RKO (cell line): Measurements from ENCODE around the gene NID1.
"Not testable (repeated sequence)": the region's sequence is repeated elsewhere in the genome, so short reads cannot be mapped to it uniquely, and the experiment has no call there.

Experiments
- DNase-seq: peaks from one replicate; pipeline ENCODE4 v3.0.0-alpha.2; 2016; ENCODE audit warnings: low spot score

The NID1 gene

GRCh38 chr1:235968831-235969230 lies 96.1 kb downstream of the NID1 start:
- DNase-seq: no peak

- not testable (repeated sequence) for DNase-seq
These were observed 98.8 kb downstream of the NID1 start for GRCh38 chr1:235966134-235966533.

GRCh38 chr1:235960809-235961208 lies 104.1 kb downstream of the NID1 start:
- DNase-seq: no peak

- DNase-seq: no peak
These were observed 106.9 kb downstream of the NID1 start for GRCh38 chr1:235958021-235958420.

GRCh38 chr1:235955777-235956176 lies 109.1 kb downstream of the NID1 start:
- no peak for DNase-seq

- DNase-seq: no peak
These were observed 110.3 kb downstream of the NID1 start for GRCh38 chr1:235954306-235955283.

- no peak for DNase-seq
These were observed 111.1 kb downstream of the NID1 start for GRCh38 chr1:235953801-235954200.

- no peak for DNase-seq
These were observed 111.8 kb downstream of the NID1 start for GRCh38 chr1:235952950-235953615.

- DNase-seq: no peak
These were observed 113.2 kb downstream of the NID1 start for GRCh38 chr1:235951661-235952060.

- no peak for DNase-seq
These were observed 114.6 kb downstream of the NID1 start for GRCh38 chr1:235950318-235950717.

GRCh38 chr1:235948774-235949427 lies 116.0 kb downstream of the NID1 start:
- no peak for DNase-seq

GRCh38 chr1:235947989-235948388 lies 116.9 kb downstream of the NID1 start:
- DNase-seq: no peak

- DNase-seq: peak; percentile 9
These were observed 118.3 kb downstream of the NID1 start for GRCh38 chr1:235946571-235946981.

GRCh38 chr1:235945775-235946570 lies 118.9 kb downstream of the NID1 start:
- no peak for DNase-seq

- DNase-seq: peak; percentile 56
These were observed 121.2 kb downstream of the NID1 start for GRCh38 chr1:235943581-235944114.

- DNase-seq: no peak
These were observed 121.8 kb downstream of the NID1 start for GRCh38 chr1:235942979-235943575.

GRCh38 chr1:235942625-235942934 lies 122.3 kb downstream of the NID1 start:
- DNase-seq: no peak

GRCh38 chr1:235941876-235942624 lies 122.8 kb downstream of the NID1 start:
- no peak for DNase-seq

- DNase-seq: no peak
These were observed 124.6 kb downstream of the NID1 start for GRCh38 chr1:235940285-235940684.

GRCh38 chr1:235939480-235939775 lies 125.5 kb downstream of the NID1 start:
- no peak for DNase-seq
